Adrenal gland (tissue), 12 donors: ENCODE measurements around the gene API5. TPM values are rescaled to one million over a fixed set of nuclear protein-coding genes. Genes with fewer than 3 reads are reported as not detected.

Experiments used
- DNase-seq, 7 donors: peaks; one replicate each; pipeline ENCODE4 v3.0.0-alpha.2; 2019 to 2020
- H3K27ac ChIP-seq, 5 donors: fragments of 200-600 bp; sonication (generic) in 4 of 5; 1 replicate in 3 of 5; 2 replicates in 2 of 5; pipeline versions ENCODE4 v1.5.1 to v1.8.0; 2016 to 2020; ENCODE audit warnings: mild to moderate bottlenecking in 1 of 5
- H3K27me3 ChIP-seq: fragments of 200-600 bp; 2 replicates; pipeline ENCODE4 v1.8.0; 2021
- H3K36me3 ChIP-seq, 2 donors: fragments of 200-600 bp; replicated peaks in 1 of 2; 1 replicate in 1 of 2; 2 replicates in 1 of 2; pipeline versions ENCODE4 v1.5.1 to v1.8.0; 2018 to 2022
- H3K4me1 ChIP-seq, 2 donors: fragments of 200-600 bp; replicated peaks in 1 of 2; 1 replicate in 1 of 2; 2 replicates in 1 of 2; pipeline versions ENCODE4 v1.5.1 to v1.8.0; 2018 to 2021
- H3K4me3 ChIP-seq, 4 donors: fragments of 200-600 bp; sonication (generic) in 3 of 4; one replicate each; pipeline ENCODE4 v1.5.1; 2016 to 2018
- H3K9me3 ChIP-seq, 3 donors: fragments of 200-600 bp; sonication (generic) in 1 of 3; replicated peaks in 1 of 3; 1 replicate in 2 of 3; 2 replicates in 1 of 3; pipeline versions ENCODE4 v1.5.1 to v1.8.0; 2016 to 2021
- CTCF ChIP-seq, 6 experiments: fragments of 450-650 bp in 4 of 6; fragments of 200-600 bp in 2 of 6; sonication (generic) in 1 of 6; IDR thresholded peaks; 1 replicate in 5 of 6; 2 replicates in 1 of 6; pipeline versions ENCODE4 v1.5.1 to v1.8.0; 2016 to 2021; ENCODE audit warnings: antibody characterized with exemption in 6 of 6, mild to moderate bottlenecking in 2 of 6, moderate library complexity in 1 of 6
- POLR2A ChIP-seq, 2 donors: fragments of 450-650 bp; IDR thresholded peaks; one replicate each; pipeline ENCODE4 v1.6.1; 2017; ENCODE audit warnings: antibody characterized with exemption in 2 of 2, mild to moderate bottlenecking in 2 of 2, moderate library complexity in 1 of 2
- WGBS, 4 donors: extraction: QIAGEN DNeasy Blood & Tissue Kit in 2 of 4; methylation state at CpG; one replicate each; pipeline versions ENCODE4 v1.1.5 to v1.1.7; 2013 to 2017; 5-methylcytosine and 5-hydroxymethylcytosine counted together
- intact Hi-C, 2 donors: fragments of 100-400 bp; cut with DNase I; formaldehyde crosslinking; loops; one replicate each; pipeline versions ENCODE4 v1.14.1 to v1.15.0; 2022 to 2023
- polyA plus RNA-seq, 3 donors: library from polyadenylated mRNA; stranded (reverse); fragments of 200-250 nt in 2 of 3; fragments of 350-450 nt in 1 of 3; fragmentation: Illumina TruSeq in 1 of 3; extraction: RNeasy Lipid Tissue Mini Kit (QIAGEN cat#74804) in 1 of 3; gene quantifications; one replicate each; pipeline ENCODE4 v1.2.3, GENCODE V29; 2013 to 2014
- small RNA-seq, 2 donors: library from RNA; depleted of rRNA; stranded (forward); fragments of <200 nt; gene quantifications; one replicate each; pipeline ENCODE3, GENCODE V24; 2016
- total RNA-seq, 9 donors: library from RNA; depleted of rRNA in 4 of 9; stranded (reverse); fragments of >200 nt in 4 of 9; fragments of 120-200 nt in 1 of 9; fragmentation: NEBNext Ultra II Directional in 1 of 9; extraction: Animal tissue kit (Norgen Biotek cat#: 25700) in 1 of 9; gene quantifications; one replicate each; pipeline versions ENCODE4 v1.1.0 to v1.2.4, GENCODE V29; 2013 to 2023
- donor health status: healthy with polysubstance abuse.
- donor health status: Bipolar disorder and iron deficiency.
- donor health status: DM: yes; HTN: yes; CAD: no.
- donor health status: DM: no; HTN: no; CAD: no.
- donor health status: DM: no; HTN: no; CAD: no.
- donor health status: DM: yes; HTN: yes; CAD: no.

The API5 gene
- total and polyA plus RNA-seq, 12 donors, result 15.5 to 118 (median 63.8) TPM

- Histone ChIP-seq H3K4me3 (no peak overlapping the region), H3K36me3 (peaks cover 0 to 46% of the 10 kb centered on the region in 2 donors), H3K9me3 (no peaks in the 10 kb centered on the region), H3K27ac (no peak overlapping the region), H3K4me1 (peaks cover 0 to 3% of the 10 kb centered on the region in 2 donors), H3K27me3 (no peaks in the 10 kb centered on the region)
- peak; percentile 39 to 89 (median 83) for DNase-seq
- intact Hi-C loops, result no loop called here
- 54 to 63% (median 58%) methylated on average over 2 of the region's 2 CpGs for WGBS, 4 donors
- no peak for TF ChIP-seq CTCF (IDR thresholded peaks at IDR 0.05)
- no peak for TF ChIP-seq POLR2A (IDR thresholded peaks at IDR 0.05)
Observed at GRCh38 chr11:43393765-43394355, 82.1 kb downstream of the API5 start.

Small RNA genes lying within 50 kb of the gene (small RNA-seq; reads per million reads assigned to genes)
- 0 reads per million in 2 donors for gene RF00019

Other genes starting within 250 kb of the API5 start
- 100 to 1,000 TPM in 3 of 9 donors, 10 to 100 TPM in 6; 44.2 to 126 (median 74.1) TPM for gene TTC17, start 46.9 kb downstream of the API5 start, total RNA-seq
- gene TTC17, start 46.9 kb downstream of the API5 start, polyA plus RNA-seq, result 10 to 100 TPM; 52.8 to 75.7 (median 58.7) TPM